ENCODE results near the gene GLI3.

The GLI3 gene

DNA sequence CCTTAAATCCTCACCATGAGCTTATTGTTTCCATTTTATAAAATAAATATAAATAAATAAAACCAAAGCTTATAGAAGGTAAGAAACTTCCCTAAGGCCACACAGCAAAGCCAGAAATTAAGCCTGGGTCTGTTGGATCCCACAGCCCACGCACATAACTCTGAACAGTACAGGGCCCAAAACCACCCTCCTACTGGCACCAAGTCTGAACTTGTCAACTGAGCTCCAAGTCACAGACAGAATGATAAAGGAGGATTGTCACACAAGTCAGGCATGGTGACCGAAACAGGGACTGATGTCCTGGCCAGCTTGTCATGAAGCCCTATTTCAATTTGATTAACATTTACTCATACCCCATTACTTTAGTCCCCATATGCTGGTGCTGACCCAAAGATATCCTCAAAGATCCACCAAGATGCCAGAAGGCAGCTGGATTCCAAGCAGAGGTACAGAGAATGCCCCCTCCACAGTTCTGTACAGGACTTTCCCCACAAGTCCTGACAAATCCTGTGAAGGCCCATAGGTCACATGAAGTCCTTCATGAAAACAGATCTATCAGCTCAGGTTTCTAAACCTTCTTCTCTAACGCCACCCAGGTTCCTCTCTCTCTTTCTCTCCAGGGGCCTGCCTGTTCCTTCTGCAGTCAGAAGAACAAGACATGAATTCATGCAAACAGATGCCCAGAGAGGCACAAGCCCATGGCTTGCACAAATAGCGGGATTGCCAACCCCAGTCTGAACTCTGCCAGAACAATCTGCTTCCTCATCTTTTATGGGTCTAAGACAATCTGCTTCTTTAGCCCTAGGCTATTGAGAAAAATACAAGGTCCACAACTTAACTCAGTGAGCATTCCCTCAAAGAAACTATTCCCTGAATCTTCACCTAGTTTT lies 60.9 kb downstream of the GLI3 start:
- no peak for DNase-seq (ENCODE audit: low spot score)

DNA sequence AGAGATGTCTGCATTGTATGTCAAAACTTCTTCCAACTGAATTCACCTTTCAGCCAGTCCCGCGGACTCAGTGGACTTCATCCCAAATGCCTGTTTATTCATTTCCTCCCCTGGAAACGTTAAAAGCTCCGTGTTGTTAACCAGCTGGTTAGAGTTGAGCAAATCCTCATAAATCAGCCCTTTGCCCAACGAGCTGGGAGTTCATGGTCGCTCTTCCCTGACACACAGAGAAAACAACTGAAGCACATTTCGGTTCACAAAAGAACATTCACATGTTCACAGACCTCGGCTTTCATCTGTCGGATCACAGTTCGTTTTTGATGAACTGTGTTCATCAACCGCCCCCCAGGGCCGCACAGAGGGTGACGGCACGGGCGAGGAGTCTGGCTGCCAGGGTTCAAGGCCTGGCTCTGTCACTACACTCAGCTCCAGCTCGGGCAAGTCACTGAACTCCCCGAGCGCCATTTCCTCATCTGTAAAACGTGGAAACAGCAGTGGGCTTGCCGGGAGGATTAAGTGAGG lies 62.6 kb downstream of the GLI3 start:
- DNase-seq (ENCODE audit: low spot score): no peak

DNA sequence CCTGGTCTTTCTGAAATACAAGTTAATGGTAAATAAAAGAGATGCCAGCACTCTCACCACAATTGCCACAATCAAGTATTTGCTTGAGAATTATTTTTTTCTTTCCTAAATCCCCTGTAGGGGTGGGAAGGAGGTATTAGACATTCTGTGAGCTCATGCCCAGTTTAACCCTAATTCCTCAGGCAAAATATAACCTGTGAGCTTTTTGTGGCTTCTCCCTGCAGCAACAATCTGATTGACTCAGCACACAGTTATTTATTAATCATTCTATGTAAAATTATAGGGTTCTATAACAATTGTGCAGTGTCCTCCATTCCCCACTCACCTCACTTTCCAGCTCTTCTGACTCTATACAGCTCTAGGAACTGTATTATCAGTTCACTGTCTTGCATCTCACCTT lies 66.3 kb downstream of the GLI3 start:
- DNase-seq (ENCODE audit: low spot score): no peak

DNA sequence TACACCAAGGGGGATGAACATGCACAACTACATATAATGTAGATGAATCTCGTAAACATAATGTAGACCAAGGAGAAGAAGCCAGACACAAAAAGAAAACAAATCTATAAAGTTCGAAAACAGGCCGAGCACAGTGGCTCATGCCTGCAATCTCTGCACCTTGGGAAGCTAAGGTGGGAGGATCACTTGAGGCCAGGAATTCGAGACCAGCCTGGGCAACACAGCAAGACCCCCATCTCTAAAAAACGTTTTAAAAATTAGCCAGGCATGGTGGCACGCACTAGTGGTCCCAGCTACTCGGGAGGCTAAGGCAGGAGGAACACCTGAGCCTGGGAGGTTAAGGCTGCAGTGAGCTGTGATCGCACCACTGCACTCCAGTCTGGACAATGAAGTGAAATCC lies 68.5 kb downstream of the GLI3 start:
- no peak for DNase-seq (ENCODE audit: low spot score)

DNA sequence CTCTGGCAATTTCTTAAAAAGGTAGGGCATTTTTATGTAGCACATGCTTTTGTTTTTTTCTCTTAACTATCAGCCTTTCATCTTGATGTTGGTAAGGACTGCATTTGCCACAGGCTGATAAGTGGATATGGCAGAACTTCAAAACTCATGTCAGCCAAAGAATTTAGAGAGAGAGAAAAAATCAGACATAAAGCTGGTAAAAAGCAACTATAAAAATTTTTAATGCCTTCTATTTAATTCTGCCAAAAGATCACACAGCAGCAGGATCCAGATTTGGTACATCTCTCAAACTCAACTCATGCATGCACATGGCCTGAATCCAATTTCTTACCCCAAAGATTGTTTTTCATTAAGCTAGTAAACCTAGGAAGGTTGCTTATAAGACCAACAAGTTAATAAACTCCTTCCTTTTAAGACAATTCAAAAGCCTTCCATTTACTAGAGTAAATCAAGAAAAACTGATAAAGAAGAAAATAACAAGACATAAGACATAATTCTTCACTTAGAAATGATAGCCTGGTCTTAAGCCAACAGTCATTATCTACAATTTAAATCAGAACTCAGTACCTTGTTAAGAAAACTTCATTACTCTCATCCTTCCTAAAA lies 69.3 kb downstream of the GLI3 start:
- DNase-seq (ENCODE audit: low spot score): no peak

DNA sequence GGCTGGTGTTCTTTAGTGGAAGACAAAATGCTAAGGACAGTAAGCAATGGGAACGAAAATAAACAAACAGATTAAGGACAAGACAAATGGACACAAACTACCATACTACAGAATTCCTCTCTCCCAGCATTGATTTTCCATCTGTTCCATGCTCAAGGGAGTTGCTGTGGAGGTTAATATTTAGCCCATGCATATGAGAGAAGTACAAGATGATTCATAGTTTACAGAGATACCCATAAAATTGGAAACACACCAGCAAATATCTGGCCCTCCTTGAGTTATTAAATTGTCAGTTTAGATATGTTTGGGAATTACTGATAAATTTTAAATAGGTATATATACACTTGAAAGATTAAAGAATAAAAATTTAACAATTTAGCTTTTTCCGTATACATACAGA lies 69.8 kb downstream of the GLI3 start:
- no peak for DNase-seq (ENCODE audit: low spot score)

DNA sequence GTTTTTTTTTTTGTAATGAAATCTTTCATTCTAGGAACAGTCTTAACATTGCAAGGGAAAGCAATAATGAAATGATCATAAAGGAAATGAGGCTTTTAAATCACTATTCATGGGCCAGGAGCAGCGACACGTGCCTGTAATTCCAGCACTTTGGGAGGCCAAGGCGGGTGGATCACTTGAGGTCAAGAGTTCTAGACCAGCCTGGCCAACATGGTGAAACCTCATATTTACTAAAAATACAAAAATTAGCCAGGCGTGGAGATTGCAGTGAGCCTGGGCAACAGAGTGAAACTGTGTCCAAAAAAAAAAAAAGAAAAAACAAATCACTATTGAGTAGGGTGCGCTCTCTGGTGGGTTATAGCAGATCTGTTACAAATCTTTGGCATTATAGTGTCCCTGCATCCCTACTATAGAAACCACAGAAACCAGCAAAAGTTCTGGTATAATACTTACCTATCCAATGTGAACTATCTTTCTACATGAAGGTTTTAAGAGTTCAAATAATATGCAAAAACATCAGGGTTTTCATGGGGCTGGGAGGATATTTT lies 72.1 kb downstream of the GLI3 start:
- DNase-seq (ENCODE audit: low spot score): no peak

DNA sequence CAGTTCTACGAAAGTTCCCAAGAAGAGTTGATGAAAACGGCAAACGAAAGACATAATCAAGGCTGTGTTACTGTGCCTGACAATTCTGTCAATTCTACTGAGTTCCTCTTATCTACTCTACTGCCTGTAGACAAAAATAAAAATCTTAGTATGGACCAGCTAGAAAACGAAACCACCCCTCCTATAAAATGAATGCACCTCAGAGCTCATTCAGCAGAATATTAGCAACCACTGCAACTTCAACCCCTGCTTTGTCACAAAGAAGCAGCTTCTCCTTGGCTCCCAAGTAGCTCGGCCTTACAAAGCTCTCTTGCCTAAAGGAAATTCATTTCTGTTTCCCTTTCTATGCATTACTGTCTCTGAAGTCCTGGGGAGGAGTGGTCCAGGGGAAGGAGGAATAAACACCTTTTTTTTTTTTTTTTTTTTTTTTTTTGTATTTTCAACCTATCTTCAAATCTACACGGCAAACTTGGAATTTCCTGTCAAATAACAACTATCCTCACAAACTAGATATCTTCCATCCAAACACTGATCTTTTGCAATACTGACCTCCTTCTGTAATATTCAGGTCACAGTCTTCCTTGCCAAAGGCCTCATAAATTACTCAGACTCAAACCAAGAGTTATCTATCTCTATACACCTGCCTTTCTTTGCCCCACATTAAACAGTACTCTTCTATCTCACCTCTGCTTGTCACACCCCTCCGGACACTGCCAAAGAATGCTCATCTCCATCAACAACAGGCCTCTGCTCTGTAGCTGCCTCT lies 74.3 kb downstream of the GLI3 start:
- DNase-seq (ENCODE audit: low spot score): no peak

DNA sequence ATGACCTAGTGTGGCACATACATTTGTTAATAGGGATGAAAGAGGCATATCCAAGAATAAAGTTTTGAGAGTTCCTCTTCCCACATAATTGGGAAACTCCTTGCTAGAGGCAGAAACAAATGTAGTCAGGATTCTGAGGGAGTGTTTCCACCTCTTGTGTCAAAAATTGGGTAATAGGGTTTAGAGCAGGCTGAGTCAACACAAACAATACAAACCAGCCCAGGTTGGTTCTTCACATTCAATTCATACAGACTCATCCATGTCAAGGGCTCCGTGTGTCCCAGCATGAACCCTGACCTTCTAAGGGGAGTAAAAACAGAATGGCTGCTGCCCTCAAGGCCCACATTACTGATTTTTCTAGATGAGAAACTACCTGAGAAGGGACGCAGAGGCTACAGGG lies 75.3 kb downstream of the GLI3 start:
- DNase-seq (ENCODE audit: low spot score): no peak

DNA sequence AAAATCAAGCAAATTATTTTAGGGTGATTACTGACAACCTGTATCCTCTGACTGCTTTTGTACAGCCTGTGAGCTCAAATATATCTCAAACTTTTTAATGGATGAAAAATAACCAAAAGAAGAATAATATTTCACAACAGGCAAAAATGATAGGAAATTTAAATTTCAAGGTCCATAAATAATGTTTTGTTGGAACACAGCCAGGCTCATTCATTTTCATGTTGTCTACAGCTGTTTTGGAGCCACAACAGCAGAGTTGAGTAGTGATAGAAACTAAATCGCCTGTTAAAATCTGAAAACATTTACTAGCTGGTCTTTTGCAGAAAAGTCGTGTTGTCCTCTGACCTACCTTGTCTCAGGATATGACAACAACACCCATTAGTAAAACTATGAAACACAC lies 75.9 kb downstream of the GLI3 start:
- no peak for DNase-seq (ENCODE audit: low spot score)

DNA sequence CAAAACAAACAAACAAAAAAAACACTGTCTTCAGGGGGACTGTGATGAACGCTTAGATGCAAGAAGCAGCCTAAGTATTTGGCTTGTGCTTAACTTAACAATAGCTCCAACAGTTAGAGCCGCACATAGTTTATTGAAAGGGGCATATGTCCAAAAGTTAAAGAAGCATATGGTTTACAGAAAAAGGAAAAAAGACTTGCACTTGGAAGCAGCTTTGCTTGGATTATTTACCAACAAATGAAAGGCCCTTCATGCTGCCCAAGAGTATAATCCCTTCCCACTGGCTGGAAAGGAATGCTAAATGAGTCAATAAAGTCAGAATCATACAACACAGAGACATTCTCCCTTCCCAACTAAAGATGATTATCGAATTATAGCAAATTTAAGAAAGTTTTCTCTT lies 77.9 kb downstream of the GLI3 start:
- DNase-seq (ENCODE audit: low spot score): no peak

DNA sequence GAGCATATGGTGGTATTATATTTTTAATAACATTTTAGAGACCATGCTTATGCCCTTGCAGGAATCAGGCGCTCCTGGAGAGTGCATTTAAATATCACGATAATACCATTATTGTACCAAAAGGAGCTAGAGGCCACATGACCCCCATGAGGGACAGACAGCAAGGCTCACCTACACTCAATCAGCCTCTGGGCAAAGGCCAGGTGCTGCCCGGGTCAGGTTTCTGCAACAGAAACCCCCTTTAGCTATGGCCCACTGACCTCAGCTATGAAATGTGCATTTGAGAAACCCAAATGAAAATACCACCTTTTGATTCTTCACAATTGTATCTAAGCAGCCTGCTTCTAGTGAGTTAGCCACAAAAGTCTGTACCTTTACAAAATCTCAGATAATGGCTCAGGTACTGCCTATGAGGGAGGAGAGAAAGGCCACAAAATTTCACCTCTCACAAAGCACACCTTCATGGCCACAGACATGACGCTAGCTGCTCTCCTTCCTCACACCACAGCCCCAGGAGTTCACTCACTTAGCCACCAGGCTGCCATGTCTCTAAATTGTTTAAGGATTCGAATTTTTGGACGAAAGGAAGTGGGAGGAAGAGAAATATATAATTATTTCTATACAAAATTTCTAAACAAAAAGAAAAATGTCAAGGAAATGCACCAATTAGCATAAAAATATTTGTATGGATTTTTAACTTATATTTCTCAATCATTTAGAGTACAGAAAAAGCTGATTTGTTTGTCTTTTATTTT lies 79.9 kb downstream of the GLI3 start:
- no peak for DNase-seq (ENCODE audit: low spot score)

DNA sequence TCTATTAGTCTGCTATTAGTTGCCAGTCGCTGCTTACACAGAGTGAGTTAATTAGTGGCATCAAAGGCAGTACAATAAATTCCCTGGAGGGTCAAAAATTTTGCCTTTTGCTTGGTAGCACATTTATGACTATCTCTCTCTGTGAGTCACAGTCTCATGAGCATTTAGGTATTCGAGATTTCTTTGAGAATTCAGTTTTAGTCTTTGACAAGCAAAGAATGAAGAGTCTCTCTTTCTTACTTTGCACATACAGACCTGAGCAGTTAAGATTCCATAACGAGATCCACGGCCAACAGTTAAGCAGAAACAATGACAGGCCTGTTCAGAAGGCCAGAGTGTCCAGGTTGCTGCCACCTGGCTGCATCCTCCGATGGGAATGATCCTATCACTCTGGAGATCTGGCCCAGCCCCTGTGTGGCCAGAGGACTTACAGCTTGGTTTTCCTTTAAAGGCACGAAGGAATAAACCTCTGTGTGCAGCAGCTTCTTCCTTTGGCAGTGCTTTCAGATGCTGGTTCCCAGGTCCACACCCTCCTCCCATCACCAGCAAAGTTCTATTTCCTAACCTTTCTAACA lies 80.6 kb downstream of the GLI3 start:
- no peak for DNase-seq (ENCODE audit: low spot score)

DNA sequence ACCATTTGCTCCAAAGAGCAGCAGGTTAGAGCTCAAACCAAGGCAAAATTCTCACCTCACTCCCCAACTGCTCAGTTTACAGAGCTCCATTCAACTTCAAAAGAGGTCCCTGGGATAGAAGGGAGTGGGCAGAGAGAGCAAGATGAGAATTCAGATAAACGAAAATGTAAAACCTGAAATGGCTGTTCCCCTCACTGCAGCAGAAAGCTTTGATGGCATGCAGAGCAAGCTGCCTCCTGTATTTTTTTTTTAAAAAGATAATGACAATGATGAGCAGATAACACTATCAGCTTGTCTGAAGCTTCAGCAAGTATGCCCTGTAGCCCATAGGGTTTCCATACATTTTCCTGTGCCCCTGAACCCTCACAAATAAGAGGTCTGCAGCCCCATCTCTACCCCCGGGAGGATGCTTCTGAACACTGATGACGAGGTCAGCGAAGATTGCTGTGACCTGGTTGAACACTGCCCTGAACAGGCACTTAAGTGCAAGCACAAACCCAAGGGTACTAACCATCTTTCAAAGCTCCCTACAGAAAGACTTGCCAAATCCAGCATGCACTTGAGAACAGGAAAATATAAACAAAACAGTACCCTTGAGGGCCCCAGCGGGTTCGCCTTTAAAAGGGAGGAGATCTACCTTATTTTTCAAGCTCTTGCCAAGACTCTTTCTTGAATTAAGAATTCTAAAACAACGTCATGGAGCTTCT lies 81.3 kb downstream of the GLI3 start:
- no peak for DNase-seq (ENCODE audit: low spot score)

DNA sequence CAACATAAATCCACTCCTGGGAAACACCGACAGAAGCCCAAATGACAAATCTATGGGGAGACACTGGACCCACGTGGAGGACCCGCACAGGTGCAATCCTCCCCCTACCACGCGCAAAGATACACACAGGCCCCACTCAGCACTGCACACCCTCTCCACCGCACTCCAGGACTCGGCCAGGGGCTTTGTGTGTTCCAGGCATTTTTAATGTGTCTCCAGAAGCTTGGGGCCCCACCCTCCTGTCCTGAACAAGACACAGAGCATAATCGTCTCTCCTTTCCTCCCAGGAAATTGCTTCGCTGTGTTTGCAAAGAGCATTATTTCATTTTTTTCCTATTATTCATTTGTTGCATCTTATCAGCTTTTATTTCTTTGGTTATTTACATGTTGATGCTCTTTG lies 82.8 kb downstream of the GLI3 start:
- DNase-seq (ENCODE audit: low spot score): no peak

DNA sequence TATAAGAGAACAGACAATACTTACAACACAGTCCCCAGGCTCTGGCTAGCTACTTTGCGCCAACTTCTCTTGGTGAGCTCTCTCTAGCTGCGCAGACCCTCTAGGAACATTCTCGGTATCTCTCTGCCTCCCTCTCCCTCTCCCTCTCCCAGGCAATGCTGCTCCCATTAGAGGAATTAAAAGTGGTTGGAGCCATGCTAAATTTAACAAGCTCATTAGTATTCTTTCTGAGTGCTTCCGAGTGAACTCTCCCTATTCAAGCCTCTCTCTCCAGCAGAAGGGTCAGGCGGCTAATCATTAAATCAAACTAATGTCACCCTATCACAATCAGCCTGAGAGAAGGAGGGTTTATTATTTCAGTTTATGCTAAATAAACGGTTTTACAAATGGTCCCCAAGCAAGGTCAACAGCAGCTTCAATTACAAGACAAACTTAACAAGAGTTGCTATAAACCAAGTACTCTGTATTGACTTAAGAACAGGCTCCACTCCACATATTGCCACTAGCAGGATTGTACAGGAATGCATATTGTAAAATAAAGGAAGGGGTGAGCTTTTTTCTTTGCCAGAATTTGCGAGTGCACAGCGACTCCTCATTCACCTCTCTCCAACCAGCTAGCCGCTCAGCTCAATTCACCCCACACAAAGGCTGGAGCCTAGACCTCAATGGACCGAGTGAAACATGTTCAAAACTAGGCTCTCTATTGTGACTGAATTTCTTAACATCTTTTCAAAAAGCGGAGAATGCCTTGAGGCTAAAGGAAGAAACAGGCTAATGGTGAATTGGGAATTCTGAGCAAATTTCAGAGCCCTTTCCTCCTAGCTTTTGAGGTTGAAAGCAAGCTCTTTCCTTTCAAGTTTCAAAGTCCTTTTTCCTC lies 84.4 kb downstream of the GLI3 start:
- peak; percentile 59 for DNase-seq (ENCODE audit: low spot score)

DNA sequence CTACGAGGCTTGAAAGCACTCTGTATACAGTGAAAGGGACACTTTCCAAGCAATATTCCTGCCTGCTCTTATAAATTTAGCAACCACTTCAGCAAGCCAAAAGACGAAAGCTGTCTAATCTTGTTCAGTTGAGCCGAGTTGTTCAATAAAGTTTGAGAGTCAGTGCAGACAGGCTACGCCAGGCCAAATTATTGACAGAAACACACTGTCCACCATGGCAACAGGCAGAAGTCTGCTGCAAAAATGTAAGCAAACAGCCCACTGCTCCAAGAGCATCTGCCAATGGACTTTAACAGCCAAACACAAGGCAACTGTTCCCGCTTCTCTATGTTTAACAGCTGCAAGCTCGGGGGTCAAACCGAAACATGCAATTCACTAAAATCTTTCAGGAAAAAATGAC lies 85.7 kb downstream of the GLI3 start:
- peak; percentile 36 for DNase-seq (ENCODE audit: low spot score)

DNA sequence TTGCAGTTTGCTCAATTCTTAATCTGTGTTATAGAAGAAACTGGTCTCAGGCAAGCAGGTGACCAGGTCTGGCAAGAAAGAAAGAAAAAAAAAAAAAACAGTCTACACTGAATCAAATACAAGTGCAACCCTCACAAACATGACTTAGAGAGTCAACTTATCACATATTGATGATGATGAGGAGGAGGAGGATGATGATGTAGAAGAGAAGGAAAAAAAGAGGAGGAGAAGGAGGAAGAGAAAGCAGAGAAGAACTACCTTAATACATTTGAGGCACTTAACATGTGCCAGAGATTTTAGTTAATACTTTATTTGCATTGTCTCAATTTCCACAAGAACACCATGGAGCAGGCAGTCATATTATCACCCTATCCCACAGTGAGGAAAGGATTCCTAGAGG lies 91.5 kb downstream of the GLI3 start:
- no peak for DNase-seq (ENCODE audit: low spot score)

DNA sequence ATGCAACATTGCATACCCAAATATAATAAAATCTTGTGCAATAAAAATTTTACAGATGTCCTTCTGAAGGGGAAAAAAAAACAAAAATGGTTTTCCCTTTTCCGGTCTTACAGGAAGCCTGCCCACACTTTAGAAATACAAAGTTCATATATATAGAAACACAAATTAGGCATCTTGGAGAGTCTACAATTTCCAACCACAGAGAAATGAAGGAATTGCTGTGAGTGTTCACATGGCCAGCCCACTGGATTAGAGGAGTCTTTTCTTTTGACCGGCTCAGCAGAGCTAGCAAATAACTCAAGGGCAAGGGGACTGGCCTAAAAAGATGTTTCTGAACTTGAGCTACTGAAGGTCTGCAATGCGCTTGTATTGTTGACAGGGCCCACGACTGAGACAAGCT lies 92.4 kb downstream of the GLI3 start:
- no peak for DNase-seq (ENCODE audit: low spot score)

Data from putamen (tissue), 1 donor.